Esophagus squamous epithelium (tissue), 5 donors: Measurements from ENCODE around the gene VARS1. TPM values are rescaled to one million over a fixed set of nuclear protein-coding genes. Genes with fewer than 3 reads are reported as not detected.

Experiments
- DNase-seq: peaks from one replicate; lab custom pipeline; 2025; lab: John Stamatoyannopoulos, UW
- H3K27ac ChIP-seq, 4 donors: fragments of 200-600 bp; sonication (generic); one replicate each; pipeline ENCODE4 v1.5.1; 2016 to 2019; ENCODE audit warnings: mild to moderate bottlenecking in 1 of 4
- H3K27me3 ChIP-seq, 4 donors: fragments of 200-600 bp; sonication (generic); 1 replicate in 3 of 4; 2 replicates in 1 of 4; pipeline versions ENCODE4 v1.5.1 to v1.6.0; 2017 to 2021; ENCODE audit warnings: antibody characterized with exemption in 1 of 4
- H3K36me3 ChIP-seq, 3 donors: fragments of 200-600 bp; sonication (generic); one replicate each; pipeline ENCODE4 v1.5.1; 2016 to 2019
- H3K4me1 ChIP-seq, 3 donors: fragments of 200-600 bp; sonication (generic); one replicate each; pipeline ENCODE4 v1.5.1; 2017 to 2019
- H3K4me3 ChIP-seq, 4 donors: fragments of 200-600 bp; sonication (generic); 1 replicate in 3 of 4; 2 replicates in 1 of 4; pipeline ENCODE4 v1.5.1; 2016 to 2019; ENCODE audit warnings: mild to moderate bottlenecking in 2 of 4, moderate library complexity in 1 of 4
- H3K9me3 ChIP-seq, 3 donors: fragments of 200-600 bp; sonication (generic); one replicate each; pipeline ENCODE4 v1.5.1; 2016 to 2019
- CTCF ChIP-seq, 6 experiments: fragments of 450-650 bp in 4 of 6; fragments of 200-600 bp in 2 of 6; sonication (generic) in 2 of 6; IDR thresholded peaks; one replicate each; pipeline ENCODE4 v1.5.1; 2016 to 2019; ENCODE audit warnings: antibody characterized with exemption in 6 of 6, mild to moderate bottlenecking in 4 of 6, moderate library complexity in 4 of 6
- POLR2A ChIP-seq, 4 donors: fragments of 450-650 bp; IDR thresholded peaks; one replicate each; pipeline ENCODE4 v1.6.1; 2017; ENCODE audit warnings: antibody characterized with exemption in 4 of 4, mild to moderate bottlenecking in 4 of 4, moderate library complexity in 3 of 4
- WGBS, 2 donors: methylation state at CpG; one replicate each; pipeline ENCODE4 v1.1.5; 2018; 5-methylcytosine and 5-hydroxymethylcytosine counted together
- intact Hi-C: fragments of 100-400 bp; cut with DNase I; formaldehyde crosslinking; loops from one replicate; pipeline ENCODE4 v1.15.0; 2022
- total RNA-seq, 4 donors: library from RNA; depleted of rRNA; stranded (reverse); fragments of >200 nt; gene quantifications; one replicate each; pipeline ENCODE4 v1.1.0, GENCODE V29; 2016
- donor health status: DM: yes; HTN: yes; CAD: no.

VARS1 gene
- total RNA-seq, 4 donors from 2014 or later: 35.0 to 72.3 (median 45.5) TPM

DNA sequence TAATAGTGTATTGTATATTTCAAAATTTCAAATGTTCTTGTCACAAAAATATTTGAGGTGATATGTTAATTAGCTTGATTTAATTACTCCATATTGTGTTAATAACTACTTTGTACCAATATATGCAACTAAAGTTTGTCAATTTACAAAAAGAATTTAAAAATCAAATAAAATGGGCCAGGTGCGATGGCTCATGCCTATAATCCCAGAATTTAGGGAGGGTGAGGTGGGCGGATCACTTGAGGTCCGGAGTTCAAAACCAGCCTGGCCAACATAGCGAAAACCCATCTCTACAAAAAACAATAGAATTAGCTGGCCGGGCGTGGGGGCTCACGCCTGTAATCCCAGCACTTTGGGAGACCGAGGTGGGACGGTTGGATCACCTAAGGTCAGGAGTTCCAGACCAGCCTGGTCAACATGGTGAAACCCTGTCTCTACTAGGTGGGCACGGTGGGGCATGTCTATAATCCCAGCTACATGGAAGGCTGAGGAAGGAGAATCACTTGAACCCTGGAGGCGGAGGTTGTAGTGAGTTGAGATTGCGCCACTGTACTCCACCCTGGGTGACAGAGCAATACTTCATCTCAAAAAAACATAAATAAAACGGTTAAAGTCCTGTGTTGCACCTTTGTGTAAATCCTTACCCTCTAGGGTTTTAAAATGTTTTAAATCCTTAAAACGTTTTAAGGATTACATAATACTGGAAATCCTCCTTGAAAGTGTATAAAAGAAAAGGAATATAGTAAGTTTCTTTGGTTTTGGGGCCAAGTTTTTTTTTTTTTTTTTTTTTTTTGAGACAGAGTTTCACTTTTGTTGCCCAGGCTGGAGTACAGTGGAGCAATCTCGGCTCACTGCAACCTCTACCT is 36.0 kb upstream of the VARS1 start:
- no peak for TF ChIP-seq POLR2A (IDR thresholded peaks at IDR 0.05)
- no peak for TF ChIP-seq CTCF (IDR thresholded peaks at IDR 0.05)
- Histone ChIP-seq H3K27ac (peak overlapping the region; percentile 56 to 98 (median 81)), H3K4me1 (peaks cover 6 to 62% (median 34%) of the 10 kb centered on the region in 3 donors), H3K9me3 (no peaks in the 10 kb centered on the region), H3K36me3 (peaks cover 0 to 3% (median 0%) of the 10 kb centered on the region in 3 donors), H3K27me3 (no peaks in the 10 kb centered on the region), H3K4me3 (peak overlapping the region in 3 of 4 donors; percentile 62 to 80 (median 70))
- intact Hi-C loops: loop anchor here (10.0 kb wide), 2 partner anchors 97 to 147 kb away; partner anchors contain the start of genes CLIC1 and LY6G5C
- 47 to 51% methylated on average over 15 of the region's 15 CpGs for WGBS, 2 donors
- DNase-seq: no peak

GRCh38 chr6:31830886-31831335 is 35.4 kb upstream of the VARS1 start:
- no peak for TF ChIP-seq CTCF (IDR thresholded peaks at IDR 0.05)
- no peak for TF ChIP-seq POLR2A (IDR thresholded peaks at IDR 0.05)
- H3K9me3 ChIP-seq: no peaks in the 10 kb centered on the region
- no peak for DNase-seq
- 22 to 24% methylated on average over 5 to 6 of the region's 6 CpGs for WGBS, 2 donors
- peak overlapping the region; percentile 64 to 98 (median 94) for H3K27ac ChIP-seq
- intact Hi-C loops: loop anchor here (10.0 kb wide), 2 partner anchors 96 to 146 kb away; partner anchors contain the start of genes CLIC1 and LY6G5C
- H3K4me1 ChIP-seq: peaks cover 11 to 62% (median 34%) of the 10 kb centered on the region in 3 donors
- peak overlapping the region; percentile 45 to 80 (median 66) for H3K4me3 ChIP-seq
- H3K27me3 ChIP-seq: no peaks in the 10 kb centered on the region
- no peaks in the 10 kb centered on the region for H3K36me3 ChIP-seq

GRCh38 chr6:31829633-31830283 is 34.2 kb upstream of the VARS1 start:
- 0% methylated on average over 13 to 15 of the region's 15 CpGs for WGBS, 2 donors
- intact Hi-C loops: loop anchor here (10.0 kb wide), 2 partner anchors 95 to 145 kb away; partner anchors contain the start of genes CLIC1 and LY6G5C

DNA sequence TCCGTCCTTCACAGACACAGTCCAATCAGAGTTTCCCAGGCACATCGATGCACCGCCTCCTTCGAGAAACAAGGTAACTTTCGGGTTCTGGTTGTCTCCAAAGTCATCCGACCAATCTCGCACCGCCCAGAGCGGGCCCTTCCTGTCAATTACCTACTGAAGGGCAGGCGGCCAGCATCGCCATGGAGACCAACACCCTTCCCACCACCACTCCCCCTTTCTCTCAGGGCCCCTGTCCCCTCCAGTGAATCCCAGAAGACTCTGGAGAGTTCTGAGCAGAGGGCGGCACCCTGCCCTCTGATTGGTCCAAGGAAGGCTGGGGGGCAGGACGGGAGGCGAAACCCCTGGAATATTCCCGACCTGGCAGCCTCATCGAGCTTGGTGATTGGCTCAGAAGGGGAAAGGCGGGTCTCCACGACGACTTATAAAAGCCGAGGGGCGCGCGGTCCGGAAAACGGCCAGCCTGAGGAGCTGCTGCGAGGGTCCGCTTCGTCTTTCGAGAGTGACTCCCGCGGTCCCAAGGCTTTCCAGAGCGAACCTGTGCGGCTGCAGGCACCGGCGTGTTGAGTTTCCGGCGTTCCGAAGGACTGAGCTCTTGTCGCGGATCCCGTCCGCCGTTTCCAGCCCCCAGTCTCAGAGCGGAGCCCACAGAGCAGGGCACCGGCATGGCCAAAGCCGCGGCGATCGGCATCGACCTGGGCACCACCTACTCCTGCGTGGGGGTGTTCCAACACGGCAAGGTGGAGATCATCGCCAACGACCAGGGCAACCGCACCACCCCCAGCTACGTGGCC is 31.9 kb upstream of the VARS1 start, which contains the start of gene HSPA1B:
Gene HSPA1B, plus strand, starts transcription at position 453 of the 794 bp plus-strand sequence. Its CDS starts 213 bp downstream, at position 666.
- peak in 3 of 6 experiments; percentile 16 to 39 (median 18) for TF ChIP-seq CTCF (IDR thresholded peaks at IDR 0.05)
- TF ChIP-seq POLR2A (IDR thresholded peaks at IDR 0.05): peak in 3 of 4 donors; percentile 100
- H3K4me1 ChIP-seq: peaks cover 22 to 70% (median 53%) of the 10 kb centered on the region in 3 donors
- WGBS, 2 donors: 1 to 2% methylated on average over 15 to 16 of the region's 56 CpGs

More at GRCh38 chr6:31829633-31830283, 34.2 kb upstream of the VARS1 start:
- no peaks in the 10 kb centered on the region for H3K27me3 ChIP-seq
- peak in 5 of 6 experiments; percentile 20 to 50 (median 31) for TF ChIP-seq CTCF (IDR thresholded peaks at IDR 0.05)
- TF ChIP-seq POLR2A (IDR thresholded peaks at IDR 0.05): no peak
- no peaks in the 10 kb centered on the region for H3K9me3 ChIP-seq
- no peak for DNase-seq
- H3K4me3 ChIP-seq: peak overlapping the region; percentile 45 to 80 (median 66)
- H3K4me1 ChIP-seq: peaks cover 11 to 65% (median 40%) of the 10 kb centered on the region in 3 donors
- H3K27ac ChIP-seq: peak overlapping the region; percentile 64 to 98 (median 94)
- H3K36me3 ChIP-seq: no peaks in the 10 kb centered on the region

More for the DNA sequence above, 31.9 kb upstream of the VARS1 start, which contains the start of gene HSPA1B:
- peak; percentile 92 for DNase-seq
- intact Hi-C loops: no loop called here
- Histone ChIP-seq H3K9me3 (no peaks in the 10 kb centered on the region), H3K36me3 (no peaks in the 10 kb centered on the region), H3K4me3 (peak within 1 kb of the TSS; percentile 60 to 87 (median 64)), H3K27me3 (no peaks in the 10 kb centered on the region), H3K27ac (peak within 1 kb of the TSS; percentile 88 to 100 (median 97))
